ENCODE measurements around the gene KDM6B. TPM values are rescaled to one million over a fixed set of nuclear protein-coding genes. Genes with fewer than 3 reads are reported as not detected.

Gene KDM6B
- total RNA-seq, 1 experiment from 2014 or later: 0.34 TPM

GRCh38 chr17:7814969-7815368, 19.0 kb upstream of the KDM6B start:
- H3K4me1 ChIP-seq (replicated peaks): no peaks in the 10 kb centered on the region
- no peak overlapping the region for H3K4me3 ChIP-seq
- no peak overlapping the region for H3K27ac ChIP-seq
- DNase-seq (ENCODE audit: low read depth in 1 of 2, low spot score in 2 of 2): no peak
- peaks cover 19% of the 10 kb centered on the region for H3K27me3 ChIP-seq (replicated peaks)
- H3K36me3 ChIP-seq: no peaks in the 10 kb centered on the region
- H3K9me3 ChIP-seq (replicated peaks): no peaks in the 10 kb centered on the region

GRCh38 chr17:7816926-7817642, 16.9 kb upstream of the KDM6B start:
- no peak overlapping the region for H3K4me3 ChIP-seq
- H3K9me3 ChIP-seq (replicated peaks): no peaks in the 10 kb centered on the region
- H3K36me3 ChIP-seq: no peaks in the 10 kb centered on the region
- no peaks in the 10 kb centered on the region for H3K4me1 ChIP-seq (replicated peaks)
- H3K27ac ChIP-seq: no peak overlapping the region
- H3K27me3 ChIP-seq (replicated peaks): peaks cover 8% of the 10 kb centered on the region
- no peak for DNase-seq (ENCODE audit: low read depth in 1 of 2, low spot score in 2 of 2)

- Histone ChIP-seq H3K27ac (no peak overlapping the region), H3K9me3 (replicated peaks) (no peaks in the 10 kb centered on the region), H3K36me3 (no peaks in the 10 kb centered on the region), H3K27me3 (replicated peaks) (peaks cover 8% of the 10 kb centered on the region), H3K4me3 (no peak overlapping the region), H3K4me1 (replicated peaks) (no peaks in the 10 kb centered on the region)
- no peak for DNase-seq (ENCODE audit: low read depth in 1 of 2, low spot score in 2 of 2)
These were observed 16.4 kb upstream of the KDM6B start for GRCh38 chr17:7817643-7817964.

DNA sequence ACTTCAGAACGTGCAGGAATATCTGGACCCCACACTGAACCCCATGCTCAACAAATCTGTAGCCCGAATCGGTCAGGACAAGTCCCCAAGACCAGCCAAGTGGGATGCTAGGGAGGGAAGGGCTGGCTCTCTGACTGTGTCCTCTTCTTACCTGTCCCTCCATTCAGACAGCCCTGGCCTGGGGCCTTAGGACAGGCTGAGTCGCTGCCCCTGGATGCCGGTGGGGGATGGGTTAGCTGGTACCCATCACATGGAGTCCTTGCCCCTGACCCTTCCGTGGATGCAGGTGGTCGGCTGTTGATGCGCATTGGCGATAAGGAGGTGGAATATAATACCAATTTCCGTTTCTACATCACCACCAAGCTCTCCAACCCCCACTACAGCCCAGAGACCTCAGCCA, 16.0 kb upstream of the KDM6B start:
- H3K27me3 ChIP-seq (replicated peaks): peaks cover 8% of the 10 kb centered on the region
- H3K9me3 ChIP-seq (replicated peaks): no peaks in the 10 kb centered on the region
- H3K36me3 ChIP-seq: no peaks in the 10 kb centered on the region
- no peak overlapping the region for H3K4me3 ChIP-seq
- H3K4me1 ChIP-seq (replicated peaks): no peaks in the 10 kb centered on the region
- H3K27ac ChIP-seq: no peak overlapping the region
- no peak for DNase-seq (ENCODE audit: low read depth in 1 of 2, low spot score in 2 of 2)

GRCh38 chr17:7818746-7819645, 15.0 kb upstream of the KDM6B start:
- DNase-seq (ENCODE audit: low read depth in 1 of 2, low spot score in 2 of 2): no peak
- Histone ChIP-seq H3K4me1 (replicated peaks) (no peaks in the 10 kb centered on the region), H3K4me3 (no peak overlapping the region), H3K27ac (no peak overlapping the region), H3K9me3 (replicated peaks) (no peaks in the 10 kb centered on the region), H3K27me3 (replicated peaks) (peaks cover 4% of the 10 kb centered on the region; the same call in 1 of the 2 replicates), H3K36me3 (no peaks in the 10 kb centered on the region)

DNA sequence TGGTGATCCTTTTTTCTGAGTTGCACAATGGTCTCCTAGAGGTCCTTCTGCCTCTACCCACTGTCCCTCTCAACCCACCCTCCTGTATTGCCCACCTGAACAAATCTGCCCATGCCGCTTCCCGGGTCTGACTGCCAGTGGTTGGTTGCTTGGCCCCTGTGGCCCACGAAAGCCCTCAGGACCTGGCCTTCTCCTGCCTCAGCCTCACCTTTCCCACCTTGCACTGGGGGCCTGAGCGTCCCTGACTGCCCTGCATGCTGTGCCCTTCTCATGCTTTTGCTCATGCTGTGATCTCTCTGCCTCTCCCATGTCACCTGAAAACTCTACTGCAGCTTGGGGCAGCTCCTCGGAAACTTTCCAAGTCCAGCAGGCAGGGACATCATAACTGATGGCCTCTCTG, 13.8 kb upstream of the KDM6B start:
- Histone ChIP-seq H3K27ac (no peak overlapping the region), H3K36me3 (no peaks in the 10 kb centered on the region), H3K27me3 (replicated peaks) (peaks cover 4% of the 10 kb centered on the region; the same call in 1 of the 2 replicates), H3K4me3 (no peak overlapping the region), H3K4me1 (replicated peaks) (no peaks in the 10 kb centered on the region), H3K9me3 (replicated peaks) (no peaks in the 10 kb centered on the region)
- no peak for DNase-seq (ENCODE audit: low read depth in 1 of 2, low spot score in 2 of 2)

GRCh38 chr17:7822126-7822525, 11.9 kb upstream of the KDM6B start:
- no peak for DNase-seq (ENCODE audit: low read depth in 1 of 2, low spot score in 2 of 2)
- H3K36me3 ChIP-seq: no peaks in the 10 kb centered on the region
- H3K27ac ChIP-seq: no peak overlapping the region
- no peak overlapping the region for H3K4me3 ChIP-seq
- H3K9me3 ChIP-seq (replicated peaks): no peaks in the 10 kb centered on the region
- peaks cover 4% of the 10 kb centered on the region for H3K27me3 ChIP-seq (replicated peaks)
- H3K4me1 ChIP-seq (replicated peaks): no peaks in the 10 kb centered on the region

DNA sequence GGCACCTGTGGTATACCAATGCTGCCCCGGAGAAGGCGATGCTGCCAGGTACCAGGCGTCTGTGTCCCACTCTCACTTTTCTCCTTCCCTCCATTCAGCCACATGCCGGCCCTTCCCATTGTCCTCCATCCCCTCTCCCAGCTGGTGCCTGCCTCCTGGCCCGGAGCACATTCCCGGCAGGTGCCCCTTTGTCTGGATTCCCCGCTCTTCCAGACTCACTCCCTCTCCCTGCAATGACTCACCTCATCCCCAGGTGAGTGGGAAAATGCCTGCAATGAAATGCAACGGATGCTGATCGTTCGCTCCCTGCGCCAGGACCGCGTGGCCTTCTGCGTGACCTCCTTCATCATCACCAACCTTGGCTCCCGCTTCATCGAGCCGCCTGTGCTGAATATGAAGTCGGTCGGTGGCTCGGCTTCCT, 10.4 kb upstream of the KDM6B start:
- no peak overlapping the region for H3K27ac ChIP-seq
- H3K4me3 ChIP-seq: no peak overlapping the region
- no peaks in the 10 kb centered on the region for H3K36me3 ChIP-seq
- H3K4me1 ChIP-seq (replicated peaks): no peaks in the 10 kb centered on the region
- no peaks in the 10 kb centered on the region for H3K9me3 ChIP-seq (replicated peaks)
- DNase-seq (ENCODE audit: low read depth in 1 of 2, low spot score in 2 of 2): no peak
- peaks cover 4% of the 10 kb centered on the region for H3K27me3 ChIP-seq (replicated peaks)

DNA sequence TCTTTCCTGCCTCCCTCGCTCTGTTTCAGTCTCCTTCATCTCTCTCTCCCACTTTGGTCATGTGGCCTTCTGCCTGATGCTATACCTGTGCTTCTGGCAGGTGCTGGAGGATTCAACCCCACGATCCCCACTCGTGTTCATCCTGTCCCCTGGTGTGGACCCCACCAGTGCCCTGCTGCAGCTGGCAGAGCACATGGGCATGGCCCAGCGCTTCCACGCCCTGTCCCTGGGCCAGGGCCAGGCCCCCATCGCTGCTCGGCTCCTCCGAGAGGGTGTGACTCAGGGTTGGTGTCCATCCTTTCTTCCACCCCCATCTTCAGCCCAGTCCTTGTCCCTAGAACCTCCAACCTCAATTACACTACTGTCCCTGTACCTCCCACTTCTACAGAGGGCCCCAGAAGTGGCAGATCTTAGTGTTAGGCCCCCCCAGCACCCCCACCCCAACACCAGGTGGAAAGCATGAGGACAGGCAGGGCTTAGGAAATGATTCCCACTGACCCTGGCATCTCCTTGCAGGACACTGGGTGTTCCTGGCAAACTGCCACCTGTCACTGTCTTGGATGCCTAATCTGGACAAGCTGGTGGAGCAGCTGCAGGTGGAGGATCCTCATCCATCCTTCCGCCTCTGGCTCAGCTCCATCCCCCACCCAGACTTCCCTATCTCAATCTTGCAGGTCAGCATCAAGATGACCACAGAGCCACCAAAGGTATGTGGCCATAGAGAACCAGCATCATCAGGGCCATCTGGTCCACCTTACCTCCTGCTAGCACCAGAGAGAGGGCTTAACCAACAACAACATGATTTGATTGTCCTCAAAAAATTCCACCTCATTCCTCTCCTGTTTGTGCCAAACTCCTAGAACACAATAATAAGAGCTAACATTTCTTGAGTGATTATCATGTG, 9.7 kb upstream of the KDM6B start:
- no peak overlapping the region for H3K27ac ChIP-seq
- H3K4me3 ChIP-seq: no peak overlapping the region
- no peaks in the 10 kb centered on the region for H3K9me3 ChIP-seq (replicated peaks)
- H3K4me1 ChIP-seq (replicated peaks): no peaks in the 10 kb centered on the region
- no peaks in the 10 kb centered on the region for H3K36me3 ChIP-seq
- DNase-seq (ENCODE audit: low read depth in 1 of 2, low spot score in 2 of 2): no peak
- peaks cover 8% of the 10 kb centered on the region for H3K27me3 ChIP-seq (replicated peaks)

- no peak overlapping the region for H3K27ac ChIP-seq
- DNase-seq (ENCODE audit: low read depth in 1 of 2, low spot score in 2 of 2): no peak
- H3K27me3 ChIP-seq (replicated peaks): peaks cover 12% of the 10 kb centered on the region
- no peaks in the 10 kb centered on the region for H3K4me1 ChIP-seq (replicated peaks)
- H3K9me3 ChIP-seq (replicated peaks): no peaks in the 10 kb centered on the region
- no peaks in the 10 kb centered on the region for H3K36me3 ChIP-seq
- H3K4me3 ChIP-seq: no peak overlapping the region
These were observed 8.6 kb upstream of the KDM6B start for GRCh38 chr17:7825206-7825990.

GRCh38 chr17:7830616-7831015, 3.4 kb upstream of the KDM6B start:
- H3K9me3 ChIP-seq (replicated peaks): no peaks in the 10 kb centered on the region
- H3K27me3 ChIP-seq (replicated peaks): peaks cover 18% of the 10 kb centered on the region
- no peak overlapping the region for H3K27ac ChIP-seq
- no peak overlapping the region for H3K4me3 ChIP-seq
- DNase-seq (ENCODE audit: low read depth in 1 of 2, low spot score in 2 of 2): no peak
- H3K36me3 ChIP-seq: no peaks in the 10 kb centered on the region
- H3K4me1 ChIP-seq (replicated peaks): peaks cover 15% of the 10 kb centered on the region

- H3K27me3 ChIP-seq (replicated peaks): peaks cover 18% of the 10 kb centered on the region
- H3K4me1 ChIP-seq (replicated peaks): peaks cover 19% of the 10 kb centered on the region
- H3K4me3 ChIP-seq: no peak overlapping the region
- DNase-seq (ENCODE audit: low read depth in 1 of 2, low spot score in 2 of 2): no peak
- no peaks in the 10 kb centered on the region for H3K9me3 ChIP-seq (replicated peaks)
- H3K27ac ChIP-seq: no peak overlapping the region
- no peaks in the 10 kb centered on the region for H3K36me3 ChIP-seq
These were observed 2.8 kb upstream of the KDM6B start for GRCh38 chr17:7831233-7831632.

DNA sequence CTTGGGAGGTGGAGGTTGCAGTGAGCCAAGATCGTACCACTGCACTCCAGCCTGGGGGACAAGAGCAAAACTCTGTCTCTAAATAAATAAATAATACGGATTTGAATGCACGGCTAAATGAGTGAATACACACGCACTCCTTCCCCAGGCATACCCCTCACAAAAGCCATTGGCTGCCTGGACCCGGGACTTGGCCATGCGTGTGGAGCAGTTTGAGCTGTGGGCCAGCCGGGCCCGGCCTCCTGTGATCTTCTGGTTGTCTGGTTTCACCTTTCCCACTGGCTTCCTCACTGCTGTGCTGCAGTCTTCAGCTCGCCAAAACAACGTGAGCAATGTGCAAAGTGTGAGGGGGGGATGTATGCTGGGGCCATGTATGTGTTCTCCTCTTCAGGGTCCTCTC, 1.6 kb upstream of the KDM6B start:
- peaks cover 31% of the 10 kb centered on the region for H3K4me1 ChIP-seq (replicated peaks)
- DNase-seq (ENCODE audit: low read depth in 1 of 2, low spot score in 2 of 2): no peak
- H3K27ac ChIP-seq: no peak overlapping the region
- H3K9me3 ChIP-seq (replicated peaks): no peaks in the 10 kb centered on the region
- H3K27me3 ChIP-seq (replicated peaks): peaks cover 14% of the 10 kb centered on the region
- H3K4me3 ChIP-seq: no peak overlapping the region
- H3K36me3 ChIP-seq: no peaks in the 10 kb centered on the region

Measured in SJSA1 (cell line).